ENCODE results near the gene EXOC4.

Gene EXOC4

DNA sequence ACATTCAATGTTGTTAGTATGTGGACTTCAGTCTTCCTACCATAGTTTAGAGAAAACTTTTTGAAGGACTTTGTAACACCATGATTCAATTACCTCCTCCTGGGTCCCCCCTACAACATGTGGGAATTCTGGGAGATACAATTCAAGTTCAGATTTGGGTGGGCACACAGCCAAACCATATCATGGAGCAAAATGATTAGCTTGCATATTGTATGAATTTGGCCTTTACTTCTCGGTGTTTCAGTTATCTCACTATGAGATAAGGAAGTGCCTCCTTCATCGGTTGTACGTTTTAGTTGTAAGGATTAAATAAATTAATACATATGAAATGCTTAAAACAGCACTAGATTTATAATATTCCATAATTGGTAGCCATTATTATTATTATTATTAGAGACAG, 428.7 kb downstream of the EXOC4 start:
- DNase-seq, result no peak

DNA sequence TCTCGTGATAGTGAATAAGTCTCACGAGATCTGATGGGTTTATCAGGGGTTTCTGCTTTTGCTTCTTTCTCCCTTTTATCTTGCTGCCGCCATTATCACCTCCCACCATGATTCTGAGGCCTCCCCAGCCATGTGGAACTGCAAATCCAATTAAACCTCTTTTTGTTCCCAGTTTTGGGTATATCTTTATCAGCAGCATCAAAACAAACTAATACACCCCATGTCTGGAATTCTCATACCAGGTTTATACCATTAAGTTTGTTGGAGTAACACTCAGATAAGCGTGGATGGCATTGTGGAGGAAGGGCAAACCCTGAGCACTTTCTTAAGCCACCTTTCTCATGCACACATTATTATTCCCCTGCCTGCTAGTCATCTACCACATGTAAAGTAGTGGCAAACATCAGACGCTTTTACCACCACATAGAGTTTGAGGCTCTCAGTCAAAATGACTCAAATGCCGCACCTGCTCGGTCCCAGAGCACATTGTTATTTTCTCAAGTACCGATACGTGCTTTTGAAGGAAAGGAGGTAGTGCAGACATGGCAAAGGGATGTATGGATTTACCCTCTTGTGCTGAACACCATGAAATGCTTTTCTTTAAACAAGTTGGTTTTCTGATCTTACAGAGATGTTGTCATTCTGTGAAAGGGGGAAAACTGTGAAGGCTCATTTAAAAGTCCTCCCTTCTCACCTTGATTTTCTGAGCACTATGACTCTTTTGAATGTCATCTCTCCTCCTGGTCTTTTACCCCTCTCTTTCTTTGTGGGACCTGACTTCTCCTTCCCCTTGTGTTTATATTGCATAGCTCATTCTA, 429.7 kb downstream of the EXOC4 start:
- no peak for DNase-seq

- no peak for DNase-seq
Observed at GRCh38 chr7:133683182-133683454, 430.2 kb downstream of the EXOC4 start.

DNA sequence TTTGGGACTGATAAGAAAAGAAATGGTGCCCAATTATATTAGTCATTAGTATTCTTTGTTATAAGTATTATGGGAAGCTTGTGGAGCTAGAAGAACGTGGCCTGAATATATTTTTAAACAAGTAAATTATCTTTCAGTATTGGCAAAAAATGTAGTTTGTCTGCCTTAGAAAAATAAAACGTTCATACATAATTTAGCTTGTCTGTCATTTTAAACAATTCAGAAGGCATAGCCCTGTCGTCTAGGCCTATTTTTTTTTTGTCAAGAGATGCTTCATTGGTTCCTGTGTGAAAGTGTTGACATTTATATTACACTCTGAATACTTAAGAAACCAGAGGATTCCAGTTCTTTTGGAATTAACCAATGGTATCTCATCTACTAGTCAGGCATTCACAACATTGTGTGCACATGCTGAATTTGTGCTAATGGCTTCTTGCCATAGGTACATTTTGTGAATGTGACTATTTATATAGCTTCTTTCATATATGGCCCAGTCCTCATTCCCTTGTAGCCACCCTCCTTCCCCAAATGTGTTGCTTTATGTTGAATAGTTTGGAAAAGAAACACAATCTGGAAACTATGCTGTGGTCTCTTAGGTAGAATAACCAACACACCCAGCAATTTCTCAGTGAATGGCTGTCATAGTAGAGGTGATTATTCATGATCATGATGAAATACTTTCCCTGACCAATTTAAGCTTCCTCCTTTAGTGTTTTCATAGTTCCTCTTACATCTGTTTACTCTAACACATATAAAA, 435.8 kb downstream of the EXOC4 start:
- peak in 1 of 2 donors; percentile 27 for DNase-seq

- no peak for DNase-seq
Observed at GRCh38 chr7:133690740-133691139, 437.9 kb downstream of the EXOC4 start.

DNA sequence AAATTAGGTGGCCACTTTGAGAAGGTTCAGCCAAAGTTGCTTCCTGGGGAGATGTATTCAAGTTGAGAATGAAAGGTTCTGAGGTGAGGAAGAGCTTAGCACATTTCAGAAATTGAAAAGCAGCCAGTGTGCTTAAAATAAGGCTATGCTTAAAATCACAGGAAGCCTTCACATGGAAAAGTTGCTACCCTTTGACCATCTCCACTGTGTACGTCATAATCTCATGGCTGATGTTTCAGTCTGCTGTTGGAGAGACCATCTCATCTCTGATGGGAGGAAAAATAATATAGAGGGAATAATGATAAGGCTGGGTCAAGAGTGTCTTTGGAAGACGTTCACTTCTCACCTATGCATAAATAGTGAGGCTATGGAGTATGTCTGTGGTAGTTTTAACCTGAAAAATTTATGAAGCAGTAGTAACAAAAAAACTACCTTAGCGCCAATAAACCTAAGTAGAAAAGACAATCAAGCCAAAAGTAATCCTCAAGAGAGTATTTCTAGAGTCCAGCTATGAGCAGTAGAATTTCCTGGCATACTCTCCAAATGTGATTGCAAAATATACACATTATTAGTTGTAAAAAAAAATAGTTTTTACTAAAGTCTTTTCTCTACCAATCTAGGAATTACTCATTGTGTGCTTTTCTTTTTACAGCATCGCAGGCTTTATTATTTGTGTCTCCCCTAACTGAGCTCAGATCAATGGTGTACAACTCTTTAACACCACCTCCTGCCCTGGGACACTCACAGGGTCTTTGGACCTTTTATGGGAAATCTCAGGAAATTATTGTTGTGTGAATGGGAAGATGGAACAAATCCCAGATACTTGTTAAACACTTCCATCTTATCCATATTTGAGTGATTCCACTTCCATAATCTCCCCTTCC, 439.1 kb downstream of the EXOC4 start:
- DNase-seq, result no peak

GRCh38 chr7:133693281-133693680, 440.4 kb downstream of the EXOC4 start:
- DNase-seq, result no peak

GRCh38 chr7:133696056-133696455, 443.2 kb downstream of the EXOC4 start:
- no peak for DNase-seq

DNA sequence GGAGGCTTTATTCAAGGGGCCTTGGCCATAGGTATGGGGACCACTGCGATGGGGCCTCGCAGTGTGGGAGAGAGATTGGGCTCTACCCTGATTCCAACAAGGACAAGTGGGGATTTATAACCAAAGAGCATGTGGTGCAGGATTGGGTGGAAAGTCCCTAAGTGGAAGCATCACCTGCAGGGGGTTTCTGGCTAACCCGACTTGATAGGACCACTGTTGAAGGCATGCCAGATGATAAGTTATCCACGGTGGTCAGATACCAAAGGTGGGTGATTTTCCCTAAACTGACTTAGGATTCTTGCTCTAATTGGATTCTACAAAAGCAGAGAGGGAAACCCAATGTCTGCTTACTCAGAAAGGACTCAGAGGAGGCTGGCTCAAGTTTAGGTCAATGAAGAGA, 444.7 kb downstream of the EXOC4 start:
- no peak for DNase-seq

- DNase-seq, result no peak
Observed at GRCh38 chr7:133698127-133698526, 445.2 kb downstream of the EXOC4 start.

DNA sequence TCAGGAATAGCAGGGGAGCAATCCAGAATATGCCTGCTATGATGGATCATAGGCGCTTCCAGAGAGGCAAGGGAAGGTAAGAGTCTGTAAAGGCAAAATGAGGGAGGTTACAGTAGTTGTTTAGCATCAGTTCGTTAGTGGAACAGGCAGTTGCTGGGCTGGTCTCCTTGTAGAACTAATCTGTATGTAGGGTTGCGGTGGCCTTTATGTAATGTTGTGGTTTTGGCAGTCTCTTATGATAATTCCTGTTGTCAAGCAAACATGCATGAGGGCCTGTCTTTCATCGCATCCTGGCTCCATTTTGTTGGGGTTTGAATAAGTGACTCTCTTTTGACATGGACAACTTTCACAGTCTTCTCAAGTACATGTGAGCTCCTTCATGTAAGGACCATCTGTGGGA, 446.5 kb downstream of the EXOC4 start:
- DNase-seq, result no peak

GRCh38 chr7:133702078-133702477, 449.2 kb downstream of the EXOC4 start:
- no peak for DNase-seq

- no peak for DNase-seq
Observed at GRCh38 chr7:133702960-133703359, 450.1 kb downstream of the EXOC4 start.

- DNase-seq, result no peak
Observed at GRCh38 chr7:133703547-133703946, 450.7 kb downstream of the EXOC4 start.

DNA sequence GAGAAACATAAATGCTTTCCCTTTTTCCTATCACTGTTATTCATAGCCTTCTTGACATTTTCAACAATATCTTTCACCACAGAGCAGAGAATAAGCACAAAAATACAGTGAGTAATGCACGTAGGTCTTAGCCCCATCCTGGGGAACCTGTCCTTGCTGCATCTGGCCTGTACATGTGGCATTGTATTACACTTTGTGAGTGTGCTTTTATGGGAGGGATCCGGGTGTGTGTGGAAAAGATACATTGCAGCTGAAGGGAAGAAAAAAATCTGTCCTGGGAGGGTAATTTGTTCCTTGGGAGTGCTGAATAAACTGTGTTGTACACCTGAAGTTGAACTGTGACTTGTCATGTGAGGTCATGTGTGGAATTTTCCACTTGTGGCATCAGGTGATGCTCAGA, 451.6 kb downstream of the EXOC4 start:
- no peak for DNase-seq

- no peak for DNase-seq
Observed at GRCh38 chr7:133705596-133705995, 452.7 kb downstream of the EXOC4 start.

- no peak for DNase-seq
Observed at GRCh38 chr7:133706016-133706415, 453.1 kb downstream of the EXOC4 start.

- no peak for DNase-seq
Observed at GRCh38 chr7:133709036-133709880, 456.4 kb downstream of the EXOC4 start.

DNA sequence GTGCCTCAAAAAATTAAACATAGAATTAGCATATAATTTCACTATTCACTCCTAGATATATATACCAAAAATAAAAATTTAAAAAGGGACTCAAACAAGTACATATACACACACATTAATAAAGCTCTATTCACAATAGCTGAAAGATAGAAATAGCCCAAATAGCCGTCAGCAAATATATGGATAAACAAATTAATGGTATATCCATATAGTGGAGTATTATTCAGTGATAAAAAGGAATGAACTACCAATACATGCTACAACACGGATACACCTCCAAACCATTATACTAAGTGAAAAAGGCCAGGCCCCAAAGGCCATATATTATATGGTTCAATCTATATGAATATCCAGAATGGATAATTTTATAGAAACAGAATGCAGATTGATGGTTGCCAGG, 459.7 kb downstream of the EXOC4 start:
- no peak for DNase-seq

DNA sequence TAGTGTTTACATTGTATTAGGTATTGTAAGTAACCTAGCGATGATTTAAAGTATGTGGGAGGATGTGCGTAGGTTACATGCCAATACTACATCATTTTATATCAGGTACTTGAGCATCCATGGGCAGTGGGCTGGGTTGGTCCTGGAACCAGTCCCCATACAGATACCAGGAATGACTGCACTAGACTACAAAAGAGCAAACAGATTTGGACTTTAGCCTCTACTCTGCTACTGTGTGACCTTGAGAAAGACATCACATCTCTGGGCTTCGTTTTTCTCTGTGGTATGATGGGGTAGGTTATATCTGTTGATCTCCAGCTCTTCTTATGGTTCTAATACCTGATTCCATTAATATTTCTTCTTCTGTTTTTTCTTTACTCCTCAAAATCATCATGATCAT, 461.8 kb downstream of the EXOC4 start:
- DNase-seq, result no peak

DNA sequence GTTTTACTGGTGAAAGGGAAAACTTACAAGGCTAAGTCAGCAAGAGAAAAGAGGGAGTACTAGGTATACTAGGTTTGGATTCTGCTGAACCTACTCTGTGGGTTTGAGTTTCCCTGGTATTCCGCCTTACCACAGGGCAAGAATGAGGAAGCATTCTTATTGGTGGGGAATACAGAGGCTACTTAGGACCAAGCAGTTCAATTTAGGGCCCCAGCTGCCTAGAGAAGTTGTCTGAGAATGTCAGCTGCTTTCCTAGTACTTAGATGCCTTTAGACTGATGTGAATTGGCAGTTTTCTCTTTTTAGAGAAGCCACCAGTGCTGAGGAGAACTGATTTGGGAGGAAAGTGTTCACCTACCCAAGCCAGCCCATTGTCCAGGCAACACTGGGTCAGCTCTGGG, 465.3 kb downstream of the EXOC4 start:
- DNase-seq, result no peak

DNA sequence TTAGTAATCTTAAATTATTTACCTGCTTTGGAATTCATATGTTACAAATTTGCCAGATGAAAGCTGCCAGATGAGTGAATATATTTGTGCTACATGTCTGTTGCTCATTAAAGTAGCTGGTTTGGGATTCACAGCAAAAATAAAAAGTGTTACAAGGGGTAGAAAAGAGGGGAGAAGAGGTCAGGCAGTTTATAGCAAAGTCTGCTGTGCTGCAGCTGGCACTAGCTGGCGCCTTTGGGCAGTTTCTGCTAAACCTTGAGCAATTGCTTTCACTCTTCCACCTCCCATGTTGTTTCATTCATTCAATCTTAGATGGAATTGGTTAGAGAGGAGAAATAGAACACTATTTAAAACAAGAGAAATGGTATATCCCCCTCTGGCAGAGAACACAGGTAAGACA, 470.2 kb downstream of the EXOC4 start:
- no peak for DNase-seq

DNA sequence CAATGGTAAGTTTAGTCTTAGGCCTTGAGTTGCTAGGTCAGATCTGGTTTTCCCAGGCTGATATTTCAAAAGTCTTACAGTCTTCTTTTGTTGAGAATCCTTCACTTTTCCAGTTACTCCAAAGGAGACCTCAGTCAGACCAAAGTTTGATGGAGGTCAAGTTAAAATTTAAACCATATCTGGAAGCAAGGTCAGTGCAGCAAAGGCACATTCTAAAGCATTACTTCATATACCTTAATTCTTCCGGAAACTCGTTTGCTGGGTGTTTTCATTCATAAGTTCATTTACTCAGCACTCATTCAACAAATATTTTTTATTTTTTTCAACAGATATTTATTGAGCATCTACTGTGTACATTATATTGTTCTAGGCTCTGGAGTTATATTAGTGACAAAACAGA, 471.3 kb downstream of the EXOC4 start:
- DNase-seq, result no peak
